Spleen (tissue), 11 donors: ENCODE measurements around the gene UQCRC1. TPM values are rescaled to one million over a fixed set of nuclear protein-coding genes. Genes with fewer than 3 reads are reported as not detected.
A peak's percentile ranks its signal among the peaks of the same experiment; 100 is the strongest.

ENCODE experiments used
- DNase-seq: peaks from one replicate; pipeline ENCODE4 v3.0.0-alpha.2; 2020
- H3K27ac ChIP-seq, 8 donors: fragments of 200-600 bp; sonication (generic) in 7 of 8; 1 replicate in 4 of 8; 2 replicates in 4 of 8; pipeline versions ENCODE4 v1.5.0 to v1.8.0; 2016 to 2021; ENCODE audit warnings: inconsistent platforms in 4 of 8, mild to moderate bottlenecking in 4 of 8, moderate library complexity in 1 of 8
- H3K27me3 ChIP-seq, 7 donors: fragments of 200-600 bp; sonication (generic) in 6 of 7; replicated peaks in 1 of 7; 1 replicate in 4 of 7; 2 replicates in 3 of 7; pipeline versions ENCODE4 v1.5.0 to v1.8.0; 2016 to 2021; ENCODE audit warnings: inconsistent platforms in 3 of 7, mild to moderate bottlenecking in 1 of 7
- H3K36me3 ChIP-seq, 6 donors: fragments of 200-600 bp; sonication (generic) in 5 of 6; 1 replicate in 4 of 6; 2 replicates in 2 of 6; pipeline versions ENCODE4 v1.5.0 to v1.8.0; 2016 to 2021; ENCODE audit warnings: inconsistent platforms in 2 of 6
- H3K4me1 ChIP-seq, 6 donors: fragments of 200-600 bp; sonication (generic) in 5 of 6; 1 replicate in 3 of 6; 2 replicates in 3 of 6; pipeline versions ENCODE4 v1.5.0 to v1.8.0; 2016 to 2021; ENCODE audit warnings: inconsistent platforms in 3 of 6
- H3K4me3 ChIP-seq, 8 donors: fragments of 200-600 bp; sonication (generic) in 7 of 8; 1 replicate in 4 of 8; 2 replicates in 4 of 8; pipeline versions ENCODE4 v1.5.0 to v1.8.0; 2016 to 2021; ENCODE audit warnings: inconsistent platforms in 4 of 8, mild to moderate bottlenecking in 4 of 8, moderate library complexity in 2 of 8
- H3K9me3 ChIP-seq, 8 donors: fragments of 200-600 bp; sonication (generic) in 7 of 8; 1 replicate in 4 of 8; 2 replicates in 4 of 8; pipeline versions ENCODE4 v1.5.0 to v1.8.0; 2016 to 2021; ENCODE audit warnings: inconsistent platforms in 4 of 8
- POLR2A ChIP-seq, 3 donors: fragments of 450-650 bp; IDR thresholded peaks; one replicate each; pipeline ENCODE4 v1.5.1; 2017; ENCODE audit warnings: antibody characterized with exemption in 3 of 3, mild to moderate bottlenecking in 1 of 3
- POLR2AphosphoS5 ChIP-seq, 3 donors: sonication (generic); formaldehyde crosslinking; IDR thresholded peaks; one replicate each; pipeline ENCODE4 v1.5.1; 2017; ENCODE audit warnings: antibody characterized with exemption in 3 of 3
- WGBS, 5 donors: extraction: QIAGEN DNeasy Blood & Tissue Kit in 3 of 5; methylation state at CpG; one replicate each; pipeline versions ENCODE4 v1.1.5 to v1.1.7; 2013 to 2018; 5-methylcytosine and 5-hydroxymethylcytosine counted together
- intact Hi-C: fragments of 100-400 bp; cut with DNase I; formaldehyde crosslinking; loops from one replicate; pipeline ENCODE4 v1.15.0; 2023; ENCODE audit warnings: low total_unique reads
- polyA plus RNA-seq, 3 donors: library from polyadenylated mRNA; stranded (reverse); fragments of 200-250 nt; gene quantifications; one replicate each; pipeline ENCODE4 v1.2.1, GENCODE V29; 2013
- total RNA-seq, 7 donors: library from RNA; depleted of rRNA in 3 of 7; stranded (reverse); fragments of >200 nt in 3 of 7; fragmentation: NEBNext Ultra II Directional in 4 of 7; extraction: Animal tissue kit (Norgen Biotek cat#: 25700) in 4 of 7; gene quantifications; one replicate each; pipeline versions ENCODE4 v1.1.0 to v1.2.1, GENCODE V29; 2016 to 2021
- TF ChIP-seq, protein P1 (sequence below), 11 experiments: fragments of 200-600 bp in 7 of 11; fragments of 450-650 bp in 4 of 11; sonication (generic) in 4 of 11; IDR thresholded peaks in 8 of 11; conservative IDR thresholded peaks in 3 of 11; 1 replicate in 7 of 11; 2 replicates in 4 of 11; pipeline versions ENCODE4 v1.4.0 to v1.8.0; 2016 to 2021; ENCODE audit warnings: antibody characterized with exemption in 11 of 11, inconsistent platforms in 4 of 11, mild to moderate bottlenecking in 1 of 11
- donor health status: healthy with polysubstance abuse.
- donor health status: DM: no; HTN: no; CAD: no; lungs with moderate emphysema.
- donor health status: DM: no; HTN: no; CAD: no.
- donor health status: Bipolar disorder and iron deficiency.
- donor health status: healthy.
- donor health status: DM: no; HTN: no; CAD: no.
- donor health status: DM: yes; HTN: yes; CAD: no.

The UQCRC1 gene
- total and polyA plus RNA-seq, 10 donors = 88.6 to 222 (median 128) TPM

DNA sequence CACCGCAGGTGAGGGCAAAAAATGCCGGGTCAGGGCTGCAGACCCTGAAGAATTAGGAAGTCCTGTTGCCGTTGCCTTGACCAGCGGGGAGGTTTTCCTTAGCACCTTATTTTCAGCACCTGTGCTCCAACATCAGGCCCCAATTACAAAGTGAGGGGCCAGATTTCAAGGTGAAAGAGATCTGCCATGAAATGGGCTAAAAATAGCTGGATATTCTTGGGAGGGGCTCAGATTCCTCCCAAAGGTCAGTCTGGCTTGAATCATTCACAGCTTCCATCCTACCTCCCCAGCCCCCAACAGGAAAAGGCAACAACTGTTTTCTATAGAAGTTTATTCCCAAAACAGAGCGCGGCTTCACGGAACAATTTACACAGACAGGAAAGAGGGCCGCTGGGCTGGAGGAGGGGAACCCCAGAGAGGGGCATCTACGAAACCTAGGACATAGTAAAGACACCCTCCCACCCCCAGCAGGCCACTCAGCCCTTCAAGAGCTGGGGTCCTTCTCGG lies 26.8 kb upstream of the UQCRC1 start:
- TF ChIP-seq, protein P1, sequence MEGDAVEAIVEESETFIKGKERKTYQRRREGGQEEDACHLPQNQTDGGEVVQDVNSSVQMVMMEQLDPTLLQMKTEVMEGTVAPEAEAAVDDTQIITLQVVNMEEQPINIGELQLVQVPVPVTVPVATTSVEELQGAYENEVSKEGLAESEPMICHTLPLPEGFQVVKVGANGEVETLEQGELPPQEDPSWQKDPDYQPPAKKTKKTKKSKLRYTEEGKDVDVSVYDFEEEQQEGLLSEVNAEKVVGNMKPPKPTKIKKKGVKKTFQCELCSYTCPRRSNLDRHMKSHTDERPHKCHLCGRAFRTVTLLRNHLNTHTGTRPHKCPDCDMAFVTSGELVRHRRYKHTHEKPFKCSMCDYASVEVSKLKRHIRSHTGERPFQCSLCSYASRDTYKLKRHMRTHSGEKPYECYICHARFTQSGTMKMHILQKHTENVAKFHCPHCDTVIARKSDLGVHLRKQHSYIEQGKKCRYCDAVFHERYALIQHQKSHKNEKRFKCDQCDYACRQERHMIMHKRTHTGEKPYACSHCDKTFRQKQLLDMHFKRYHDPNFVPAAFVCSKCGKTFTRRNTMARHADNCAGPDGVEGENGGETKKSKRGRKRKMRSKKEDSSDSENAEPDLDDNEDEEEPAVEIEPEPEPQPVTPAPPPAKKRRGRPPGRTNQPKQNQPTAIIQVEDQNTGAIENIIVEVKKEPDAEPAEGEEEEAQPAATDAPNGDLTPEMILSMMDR (IDR thresholded peaks at IDR 0.05 in 8 of 11, conservative IDR thresholded peaks at IDR 0.05 in 3 of 11) = no peak
- no peak for TF ChIP-seq POLR2A (IDR thresholded peaks at IDR 0.05)
- no peak for TF ChIP-seq POLR2AphosphoS5 (IDR thresholded peaks at IDR 0.05)
- Histone ChIP-seq H3K27me3 (peaks cover 0 to 4% (median 0%) of the 10 kb centered on the region in 7 donors), H3K4me1 (peaks cover 10 to 37% (median 27%) of the 10 kb centered on the region in 6 donors), H3K9me3 (no peaks in the 10 kb centered on the region), H3K27ac (peak overlapping the region in 6 of 8 donors; percentile 79 to 88 (median 82)), H3K36me3 (peaks cover 0 to 26% (median 9%) of the 10 kb centered on the region in 6 donors), H3K4me3 (peak overlapping the region; percentile 73 to 98 (median 87))
- DNase-seq = no peak
- 27 to 45% (median 39%) methylated on average over 8 to 10 of the region's 10 CpGs for WGBS, 5 donors
- intact Hi-C loops = no loop called here

DNA sequence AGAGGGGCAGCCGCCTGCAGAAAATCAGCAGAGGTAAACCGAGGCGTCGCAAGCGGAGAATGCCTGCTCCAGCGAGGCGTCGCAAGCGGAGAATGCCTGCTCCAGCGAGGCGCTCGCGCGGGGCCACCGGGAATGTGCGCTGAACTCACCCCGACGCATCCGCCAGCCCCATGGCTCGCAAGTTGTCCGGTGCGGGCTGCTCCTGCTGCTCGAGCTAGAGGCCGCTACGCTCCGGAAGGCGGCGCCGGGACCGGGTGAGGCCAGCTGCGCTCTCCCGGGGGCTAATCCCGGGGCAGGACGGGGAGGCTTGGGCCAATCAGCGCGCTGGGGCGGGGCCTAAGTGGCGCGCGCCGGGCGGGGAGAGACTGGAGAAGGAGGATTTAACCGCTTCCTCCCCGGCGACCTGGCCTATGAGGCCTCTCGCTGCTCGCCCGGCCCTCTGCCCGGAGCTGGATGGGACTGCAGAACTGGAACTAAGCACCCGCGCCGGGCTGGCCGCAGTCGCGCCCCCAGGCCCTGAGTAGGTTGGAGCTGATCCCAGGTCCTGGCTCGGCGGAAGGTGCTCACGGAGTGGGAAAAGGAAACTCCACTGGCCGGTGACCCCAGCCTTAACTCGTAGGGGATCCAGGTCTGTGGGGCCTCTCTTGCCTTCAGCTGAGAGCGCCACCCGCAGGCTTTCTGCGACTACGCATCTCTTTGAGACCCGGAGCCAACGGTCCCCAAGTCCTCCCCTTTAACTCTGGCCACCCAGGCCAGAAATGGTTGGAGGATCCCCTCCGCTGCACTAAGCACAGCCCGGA lies 26.0 kb upstream of the UQCRC1 start, which contains the start of gene SLC26A6:
TSS of gene SLC26A6 (minus strand) at position 240 of the 800 bp plus-strand sequence. CDS start at position 172, 68 bp downstream.
- intact Hi-C loops = no loop called here
- WGBS, 5 donors = 0 to 1% (median 1%) methylated on average over 32 to 68 of the region's 68 CpGs
- TF ChIP-seq POLR2A (IDR thresholded peaks at IDR 0.05) = no peak
- TF ChIP-seq POLR2AphosphoS5 (IDR thresholded peaks at IDR 0.05) = peak; percentile 88 to 92 (median 89)
- TF ChIP-seq, protein P1 (IDR thresholded peaks at IDR 0.05 in 8 of 11, conservative IDR thresholded peaks at IDR 0.05 in 3 of 11) = peak; percentile 11 to 74 (median 41)
- peak within 1 kb of the TSS; percentile 73 to 98 (median 87) for H3K4me3 ChIP-seq
- H3K27me3 ChIP-seq = no peaks in the 10 kb centered on the region
- H3K27ac ChIP-seq = peak within 1 kb of the TSS; percentile 20 to 88 (median 81)
- no peaks in the 10 kb centered on the region for H3K9me3 ChIP-seq
- DNase-seq = peak; percentile 100
- peaks cover 10 to 37% (median 27%) of the 10 kb centered on the region in 6 donors for H3K4me1 ChIP-seq
- peaks cover 0 to 34% (median 9%) of the 10 kb centered on the region in 6 donors for H3K36me3 ChIP-seq

DNA sequence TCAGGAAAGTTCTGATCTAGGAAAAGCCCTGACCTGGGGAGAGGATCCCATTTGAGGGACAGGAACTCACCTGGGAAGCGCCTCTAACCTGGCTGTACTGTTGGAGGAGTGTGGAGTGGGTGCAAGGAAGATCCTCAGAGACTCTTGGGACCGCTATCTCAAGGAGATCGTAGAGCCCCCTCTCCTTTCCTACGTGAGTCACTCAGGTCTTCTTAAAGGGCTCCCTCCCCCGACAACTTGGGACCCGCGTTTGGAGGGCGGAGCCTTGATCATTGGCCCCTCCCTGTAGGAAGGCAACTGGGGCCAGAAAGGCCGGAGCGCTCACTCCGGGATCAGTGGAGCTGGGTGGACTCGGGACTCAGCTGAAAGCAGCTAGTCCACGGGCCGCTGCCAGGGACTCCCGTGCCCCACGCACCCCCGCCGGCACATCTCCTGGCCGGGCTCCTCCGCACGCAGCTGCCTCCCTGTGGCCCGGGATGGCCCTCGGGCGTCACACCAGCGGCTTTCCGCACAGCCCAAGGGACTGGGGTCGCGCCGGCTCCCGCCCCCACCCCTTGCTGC lies 25.3 kb upstream of the UQCRC1 start:
- intact Hi-C loops = no loop called here
- DNase-seq = peak; percentile 84
- TF ChIP-seq POLR2A (IDR thresholded peaks at IDR 0.05) (no peak), POLR2AphosphoS5 (IDR thresholded peaks at IDR 0.05) (no peak)
- TF ChIP-seq, protein P1 (IDR thresholded peaks at IDR 0.05 in 8 of 11, conservative IDR thresholded peaks at IDR 0.05 in 3 of 11) = no peak
- H3K9me3 ChIP-seq = no peaks in the 10 kb centered on the region
- peaks cover 0 to 41% (median 14%) of the 10 kb centered on the region in 6 donors for H3K36me3 ChIP-seq
- no peaks in the 10 kb centered on the region for H3K27me3 ChIP-seq
- peaks cover 10 to 37% (median 27%) of the 10 kb centered on the region in 6 donors for H3K4me1 ChIP-seq
- peak overlapping the region; percentile 73 to 98 (median 87) for H3K4me3 ChIP-seq
- H3K27ac ChIP-seq = peak overlapping the region; percentile 20 to 88 (median 81)
- 3 to 10% (median 6%) methylated on average over 9 to 30 of the region's 30 CpGs for WGBS, 5 donors
